HUES48 (cell line): ENCODE data around the gene METAP1D.
A peak's percentile ranks its signal among the peaks of the same experiment; 100 is the strongest.

ENCODE experiments used
- H3K27ac ChIP-seq: one replicate; pipeline ENCODE4 v1.7.0; 2013; ENCODE audit warnings: low read depth, low read length, inconsistent platforms
- H3K27me3 ChIP-seq: 2 replicates; pipeline ENCODE4 v1.6.1; 2013; ENCODE audit warnings: mild to moderate bottlenecking, low read length; ENCODE audit not compliant: control insufficient read depth, insufficient read depth
- H3K36me3 ChIP-seq: 2 replicates; pipeline ENCODE4 v1.6.1; 2013; ENCODE audit warnings: low read length; ENCODE audit not compliant: control insufficient read depth, insufficient read depth
- H3K4me1 ChIP-seq: 2 replicates; pipeline ENCODE4 v1.6.1; 2013; ENCODE audit warnings: mild to moderate bottlenecking, low read length; ENCODE audit not compliant: control insufficient read depth, insufficient read depth
- H3K4me3 ChIP-seq: 2 replicates; pipeline ENCODE4 v1.5.1; 2013; ENCODE audit warnings: mild to moderate bottlenecking, low read depth, low read length
- H3K9ac ChIP-seq: 2 replicates; pipeline ENCODE4 v1.6.1; 2013; ENCODE audit warnings: mild to moderate bottlenecking, low read depth, low read length, moderate library complexity
- H3K9me3 ChIP-seq: 2 replicates; pipeline ENCODE4 v1.6.1; 2013; ENCODE audit warnings: low read length; ENCODE audit not compliant: control insufficient read depth, insufficient read depth

METAP1D gene

GRCh38 chr2:171999604-172000469, at the start of gene METAP1D:
TSS of gene METAP1D (plus strand) at chr2:171999953. CDS start at chr2:171999970, 17 bp downstream.
- Histone ChIP-seq H3K4me1 (peaks cover 5% of the 10 kb centered on the region; the same call in 1 of the 2 replicates), H3K9ac (peak within 1 kb of the TSS; percentile 96), H3K9me3 (no peaks in the 10 kb centered on the region), H3K4me3 (peak within 1 kb of the TSS; percentile 82), H3K27me3 (peaks cover 18% of the 10 kb centered on the region), H3K36me3 (no peaks in the 10 kb centered on the region), H3K27ac (peak within 1 kb of the TSS; percentile 83)

DNA sequence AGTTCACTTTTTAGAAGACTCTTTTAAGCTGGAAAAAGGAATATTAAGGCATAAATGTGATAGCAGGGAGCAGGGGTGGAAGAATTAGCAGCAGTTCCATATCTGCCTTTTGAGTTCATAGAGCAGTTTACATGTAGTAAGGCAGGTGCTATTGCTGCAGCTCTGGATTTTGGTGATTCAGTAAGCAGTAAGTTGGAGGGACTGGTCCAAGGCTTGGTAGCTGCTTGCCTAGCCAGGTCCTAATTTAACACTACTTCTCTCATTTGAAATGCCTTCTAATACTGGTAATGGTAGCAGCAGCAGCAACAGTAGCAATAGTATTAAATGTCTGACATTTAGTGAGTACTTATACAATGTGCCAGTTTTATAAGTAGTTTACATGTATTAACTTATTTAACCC, 47.5 kb upstream of the METAP1D start:
- no peaks in the 10 kb centered on the region for H3K27me3 ChIP-seq
- peaks cover 32% of the 10 kb centered on the region for H3K36me3 ChIP-seq
- H3K27ac ChIP-seq, result no peak overlapping the region
- no peaks in the 10 kb centered on the region for H3K4me1 ChIP-seq
- no peak overlapping the region for H3K9ac ChIP-seq
- no peak overlapping the region for H3K4me3 ChIP-seq
- no peaks in the 10 kb centered on the region for H3K9me3 ChIP-seq

GRCh38 chr2:171952748-171953147, 47.0 kb upstream of the METAP1D start:
- Histone ChIP-seq H3K27me3 (no peaks in the 10 kb centered on the region), H3K27ac (no peak overlapping the region), H3K9me3 (no peaks in the 10 kb centered on the region), H3K4me1 (no peaks in the 10 kb centered on the region), H3K9ac (no peak overlapping the region), H3K4me3 (no peak overlapping the region), H3K36me3 (peaks cover 32% of the 10 kb centered on the region)

DNA sequence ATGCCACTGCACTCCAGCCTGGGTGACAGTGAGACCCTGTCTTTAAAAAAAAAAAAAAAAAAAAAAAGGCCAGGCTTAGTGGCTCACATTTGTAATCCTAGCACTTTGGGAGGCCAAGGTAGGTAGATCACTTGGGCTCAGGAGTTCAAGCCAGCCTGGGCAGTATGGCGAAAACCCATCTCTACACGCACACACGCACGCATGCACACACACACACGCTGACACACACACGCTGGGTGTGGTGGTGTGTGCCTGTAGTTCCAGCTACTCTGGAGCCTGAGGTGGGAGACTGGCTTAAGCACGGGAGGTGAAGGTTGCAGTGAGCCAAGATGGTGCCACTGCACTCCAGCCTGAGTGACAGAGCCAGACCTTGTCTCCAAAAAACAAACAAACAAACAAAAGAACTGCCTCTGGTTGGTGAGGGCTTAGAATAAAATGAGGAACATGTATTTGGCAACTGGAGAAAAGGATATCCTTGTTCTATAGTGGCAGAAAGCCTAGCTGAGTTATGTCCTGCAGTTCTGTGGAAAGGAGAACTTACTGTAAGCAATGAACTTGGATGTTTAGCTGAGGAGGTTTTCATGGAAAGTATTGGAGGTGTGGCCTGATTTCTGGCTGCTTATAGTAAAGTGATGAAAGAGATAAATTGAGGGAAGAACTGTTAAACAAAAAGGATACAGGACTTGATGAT, 43.5 kb upstream of the METAP1D start:
- Histone ChIP-seq H3K27ac (no peak overlapping the region), H3K4me3 (no peak overlapping the region), H3K36me3 (peaks cover 25% of the 10 kb centered on the region), H3K9ac (no peak overlapping the region), H3K4me1 (no peaks in the 10 kb centered on the region), H3K9me3 (no peaks in the 10 kb centered on the region), H3K27me3 (no peaks in the 10 kb centered on the region)

- Histone ChIP-seq H3K4me1 (no peaks in the 10 kb centered on the region), H3K27ac (no peak overlapping the region), H3K4me3 (no peak overlapping the region), H3K9ac (no peak overlapping the region), H3K36me3 (peaks cover 25% of the 10 kb centered on the region), H3K27me3 (no peaks in the 10 kb centered on the region), H3K9me3 (no peaks in the 10 kb centered on the region)
Observed at GRCh38 chr2:171957061-171957460, 42.7 kb upstream of the METAP1D start.

DNA sequence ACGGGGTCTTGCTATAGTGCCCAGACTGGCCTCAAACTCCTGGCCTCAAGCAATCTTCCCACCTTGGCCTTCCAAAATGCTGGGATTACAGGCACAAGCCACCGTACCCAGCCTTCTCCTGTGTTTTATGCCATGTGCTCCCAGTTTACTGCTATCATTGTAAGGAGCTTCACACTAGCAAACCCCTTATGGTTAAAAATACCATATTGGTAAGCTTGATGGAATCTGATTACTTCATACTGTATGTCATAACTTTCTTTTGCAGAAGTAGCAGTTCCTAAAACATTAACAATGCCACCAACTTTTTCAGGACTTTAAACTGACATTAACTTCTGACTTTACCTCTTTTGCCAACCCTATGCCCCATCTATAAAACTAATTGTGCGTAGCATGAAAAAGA, 41.3 kb upstream of the METAP1D start:
- H3K36me3 ChIP-seq, result peaks cover 16% of the 10 kb centered on the region
- no peaks in the 10 kb centered on the region for H3K9me3 ChIP-seq
- no peak overlapping the region for H3K4me3 ChIP-seq
- H3K27me3 ChIP-seq, result no peaks in the 10 kb centered on the region
- H3K4me1 ChIP-seq, result no peaks in the 10 kb centered on the region
- H3K9ac ChIP-seq, result no peak overlapping the region
- no peak overlapping the region for H3K27ac ChIP-seq

GRCh38 chr2:171959998-171960397, 39.8 kb upstream of the METAP1D start:
- no peak overlapping the region for H3K9ac ChIP-seq
- H3K27me3 ChIP-seq, result no peaks in the 10 kb centered on the region
- no peak overlapping the region for H3K27ac ChIP-seq
- no peaks in the 10 kb centered on the region for H3K4me1 ChIP-seq
- no peak overlapping the region for H3K4me3 ChIP-seq
- peaks cover 7% of the 10 kb centered on the region; the same call in 1 of the 2 replicates for H3K36me3 ChIP-seq
- H3K9me3 ChIP-seq, result no peaks in the 10 kb centered on the region

DNA sequence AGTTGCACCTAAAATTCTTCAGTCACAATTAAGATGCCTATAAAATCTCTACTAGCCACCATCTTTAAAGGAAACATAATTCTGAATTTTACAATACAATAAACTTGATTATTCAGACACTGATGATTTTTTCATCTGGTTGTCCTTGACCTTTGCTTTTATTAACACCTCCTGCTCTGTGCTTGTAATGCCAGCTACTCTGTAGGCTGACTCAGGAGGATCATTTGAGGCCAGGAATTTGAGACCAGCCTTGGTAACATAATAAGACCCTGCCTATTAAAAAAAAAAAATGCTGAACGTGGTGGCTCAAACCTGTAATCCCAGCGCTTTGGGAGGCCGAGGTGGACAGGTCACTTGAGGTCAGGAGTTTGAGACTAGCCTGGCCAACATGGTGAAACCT, 39.2 kb upstream of the METAP1D start:
- Histone ChIP-seq H3K9me3 (no peaks in the 10 kb centered on the region), H3K9ac (no peak overlapping the region), H3K4me3 (no peak overlapping the region), H3K36me3 (peaks cover 9% of the 10 kb centered on the region), H3K27ac (no peak overlapping the region), H3K27me3 (no peaks in the 10 kb centered on the region), H3K4me1 (no peaks in the 10 kb centered on the region)

DNA sequence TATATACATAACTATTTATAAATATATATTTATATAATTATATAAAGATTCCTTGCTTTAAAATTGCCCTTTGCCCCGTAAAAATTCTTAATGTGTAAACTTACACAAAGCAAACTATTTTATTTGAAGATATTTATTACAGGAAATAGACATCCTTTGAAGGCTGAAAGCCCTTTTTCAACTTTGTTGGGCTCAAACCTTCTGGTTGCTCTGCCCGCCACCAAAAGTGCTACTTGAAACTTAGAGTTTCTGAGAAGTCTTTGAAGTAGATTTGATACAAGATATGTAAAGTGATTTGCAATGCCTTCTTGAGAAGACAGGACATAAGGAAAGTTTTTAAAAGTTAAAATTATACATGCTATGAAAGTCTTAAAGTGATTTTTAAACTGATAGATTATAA, 36.6 kb upstream of the METAP1D start:
- no peak overlapping the region for H3K4me3 ChIP-seq
- no peak overlapping the region for H3K9ac ChIP-seq
- H3K27me3 ChIP-seq, result no peaks in the 10 kb centered on the region
- H3K36me3 ChIP-seq, result peaks cover 29% of the 10 kb centered on the region
- H3K9me3 ChIP-seq, result no peaks in the 10 kb centered on the region
- H3K4me1 ChIP-seq, result no peaks in the 10 kb centered on the region
- no peak overlapping the region for H3K27ac ChIP-seq

DNA sequence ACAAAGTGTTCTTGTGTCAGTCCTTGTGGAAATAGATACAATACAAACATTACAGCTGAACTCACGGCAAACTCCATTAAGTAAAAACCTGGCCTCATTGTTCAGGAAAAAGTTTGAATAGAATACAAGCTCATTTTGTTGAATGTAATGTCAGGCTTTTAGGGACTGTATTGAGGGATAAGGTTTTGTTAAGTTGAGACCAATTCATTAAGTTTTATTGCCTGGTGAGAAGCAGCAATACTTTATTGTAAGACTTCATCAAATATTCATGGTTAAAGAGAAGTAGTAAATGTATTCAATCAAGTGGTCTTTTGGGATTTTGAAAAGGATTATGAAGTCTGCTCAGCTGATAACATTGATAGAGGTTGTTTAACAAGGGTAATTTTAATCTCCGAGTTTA, 35.4 kb upstream of the METAP1D start:
- Histone ChIP-seq H3K36me3 (peaks cover 40% of the 10 kb centered on the region), H3K4me3 (no peak overlapping the region), H3K9me3 (no peaks in the 10 kb centered on the region), H3K4me1 (no peaks in the 10 kb centered on the region), H3K27ac (no peak overlapping the region), H3K27me3 (no peaks in the 10 kb centered on the region), H3K9ac (no peak overlapping the region)

DNA sequence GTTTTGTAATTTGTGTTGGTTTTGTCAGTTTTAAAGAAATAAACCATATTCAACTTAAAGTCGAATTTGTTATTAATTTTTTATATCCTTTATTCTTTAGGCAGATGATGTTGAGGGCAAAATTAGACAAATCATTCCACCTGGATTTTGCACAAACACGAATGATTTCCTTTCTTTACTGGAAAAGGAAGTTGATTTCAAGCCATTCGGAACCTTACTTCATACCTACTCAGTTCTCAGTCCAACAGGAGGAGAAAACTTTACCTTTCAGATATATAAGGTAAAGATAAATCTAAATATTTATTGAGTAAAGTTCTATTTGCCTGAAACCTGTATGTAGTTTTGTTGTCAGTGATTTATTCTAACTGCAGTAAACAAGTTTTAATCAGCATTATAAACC, 34.5 kb upstream of the METAP1D start:
- no peaks in the 10 kb centered on the region for H3K4me1 ChIP-seq
- no peaks in the 10 kb centered on the region for H3K27me3 ChIP-seq
- H3K9me3 ChIP-seq, result no peaks in the 10 kb centered on the region
- no peak overlapping the region for H3K4me3 ChIP-seq
- no peak overlapping the region for H3K9ac ChIP-seq
- H3K36me3 ChIP-seq, result peaks cover 42% of the 10 kb centered on the region
- H3K27ac ChIP-seq, result no peak overlapping the region
